ENCODE measurements around the gene TBL3. TPM values are rescaled to one million over a fixed set of nuclear protein-coding genes. Genes with fewer than 3 reads are reported as not detected.

Gene TBL3
- total RNA-seq, 5 donors from 2014 or later (not counting 1 experiment from before 2014, with no cell fraction given), result 21.1 to 45.6 (median 36.9) TPM

- ChIA-PET CTCF (no interaction called here), POLR2A (no interaction called here)
- Histone ChIP-seq H3K4me3 (ENCODE audit: control insufficient read depth in 1 of 2, extremely low read depth in 1 of 2, low read length in 1 of 2) (no peak overlapping the region), H3K4me1 (ENCODE audit: control insufficient read depth in 1 of 2, extremely low read depth in 1 of 2, insufficient read depth in 2 of 2, low read length in 2 of 2) (peaks cover 2 to 47% of the 10 kb centered on the region in 2 experiments), H3K36me3 (ENCODE audit: control insufficient read depth in 2 of 2, extremely low read depth in 1 of 2, insufficient read depth in 1 of 2, low read length in 1 of 2) (no peaks in the 10 kb centered on the region), H3K27me3 (replicated peaks in 1 of 2; ENCODE audit: control insufficient read depth in 2 of 2, extremely low read depth in 1 of 2, insufficient read depth in 2 of 2, low read length in 1 of 2) (peaks cover 0 to 51% of the 10 kb centered on the region in 2 experiments), H3K9me3 (no peaks in the 10 kb centered on the region), H3K27ac (ENCODE audit: low read length) (no peak overlapping the region)
- Mint-ChIP-seq H3K36me3 (no peaks in the 10 kb centered on the region), H3K27ac (peak overlapping the region in 1 of 2 donors; percentile 27), H3K9me3 (no peaks in the 10 kb centered on the region), H3K27me3 (peaks cover 8 to 24% of the 10 kb centered on the region in 2 donors), H3K4me1 (peaks cover 13 to 30% (median 16%) of the 10 kb centered on the region in 3 donors), H3K4me3 (peak overlapping the region; percentile 36 to 72 (median 51))
- no peak for ATAC-seq (replicated peaks in 1 of 4)
- no peak for DNase-seq
- WGBS (ENCODE audit: insufficient coverage), result 97% methylated on average over 10 of the region's 14 CpGs
These were observed 53.4 kb downstream of the TBL3 start for GRCh38 chr16:2025251-2025650.

- DNase-seq (no peak), ATAC-seq (replicated peaks in 1 of 4) (no peak)
- Mint-ChIP-seq H3K27ac (no peak overlapping the region), H3K4me1 (peaks cover 13 to 26% (median 14%) of the 10 kb centered on the region in 3 donors), H3K36me3 (no peaks in the 10 kb centered on the region), H3K9me3 (no peaks in the 10 kb centered on the region), H3K4me3 (peak overlapping the region; percentile 56 to 72 (median 63)), H3K27me3 (peaks cover 8 to 19% of the 10 kb centered on the region in 2 donors)
- Histone ChIP-seq H3K4me1 (ENCODE audit: control insufficient read depth in 1 of 2, extremely low read depth in 1 of 2, insufficient read depth in 2 of 2, low read length in 2 of 2) (peaks cover 2 to 41% of the 10 kb centered on the region in 2 experiments), H3K9me3 (no peaks in the 10 kb centered on the region), H3K36me3 (ENCODE audit: control insufficient read depth in 2 of 2, extremely low read depth in 1 of 2, insufficient read depth in 1 of 2, low read length in 1 of 2) (no peaks in the 10 kb centered on the region), H3K4me3 (ENCODE audit: control insufficient read depth in 1 of 2, extremely low read depth in 1 of 2, low read length in 1 of 2) (peak overlapping the region in 1 of 2 donors; percentile 46), H3K27ac (ENCODE audit: low read length) (no peak overlapping the region), H3K27me3 (replicated peaks in 1 of 2; ENCODE audit: control insufficient read depth in 2 of 2, extremely low read depth in 1 of 2, insufficient read depth in 2 of 2, low read length in 1 of 2) (peaks cover 0 to 44% of the 10 kb centered on the region in 2 experiments)
- POLR2A ChIA-PET, result interaction anchor here in 1 of 2 donors (0.6 kb wide), 1 partner anchor 129 kb away, joined by 3 read pairs; the partner anchor contains the start of gene TRAF7
- CTCF ChIA-PET, result no interaction called here
- WGBS (ENCODE audit: insufficient coverage), result 96% methylated on average over 15 of the region's 16 CpGs
These were observed 54.1 kb downstream of the TBL3 start for GRCh38 chr16:2025878-2026460.

GRCh38 chr16:2026461-2027023 is 54.7 kb downstream of the TBL3 start, which contains the start of gene NHERF2:
TSS of gene NHERF2 (plus strand) at chr16:2026902. CDS start at chr16:2027006, 104 bp downstream.
- no peak within 1 kb of the TSS for H3K27ac ChIP-seq (ENCODE audit: low read length)
- 12% methylated on average over 47 of the region's 59 CpGs for WGBS (ENCODE audit: insufficient coverage)
- H3K27me3 ChIP-seq (replicated peaks in 1 of 2; ENCODE audit: control insufficient read depth in 2 of 2, extremely low read depth in 1 of 2, insufficient read depth in 2 of 2, low read length in 1 of 2), result peaks cover 0 to 44% of the 10 kb centered on the region in 2 experiments
- peak within 1 kb of the TSS; percentile 70 to 75 (median 72) for H3K4me3 Mint-ChIP-seq
- H3K36me3 ChIP-seq (ENCODE audit: control insufficient read depth in 2 of 2, extremely low read depth in 1 of 2, insufficient read depth in 1 of 2, low read length in 1 of 2), result no peaks in the 10 kb centered on the region
- H3K27ac Mint-ChIP-seq, result peak within 1 kb of the TSS in 1 of 2 donors; percentile 22
- H3K4me3 ChIP-seq (ENCODE audit: control insufficient read depth in 1 of 2, extremely low read depth in 1 of 2, low read length in 1 of 2), result peak within 1 kb of the TSS; percentile 23 to 55
- H3K27me3 Mint-ChIP-seq, result peaks cover 7 to 13% of the 10 kb centered on the region in 2 donors
- peaks cover 13 to 26% (median 14%) of the 10 kb centered on the region in 3 donors for H3K4me1 Mint-ChIP-seq
- H3K9me3 Mint-ChIP-seq, result no peaks in the 10 kb centered on the region
- DNase-seq, result peak in 4 of 35 experiments; percentile 29 to 60 (median 35)
- CTCF ChIA-PET, result no interaction called here
- ATAC-seq (replicated peaks in 1 of 4), result peak; percentile 41 to 48 (median 45)
- no peaks in the 10 kb centered on the region for H3K36me3 Mint-ChIP-seq
- POLR2A ChIA-PET, result interaction anchor here in 1 of 2 donors (0.6 kb wide), 2 partner anchors 129 to 489 kb away, joined by 3 to 6 read pairs; partner anchors contain the start of gene TRAF7
- no peaks in the 10 kb centered on the region for H3K9me3 ChIP-seq
- peaks cover 2 to 41% of the 10 kb centered on the region in 2 experiments for H3K4me1 ChIP-seq (ENCODE audit: control insufficient read depth in 1 of 2, extremely low read depth in 1 of 2, insufficient read depth in 2 of 2, low read length in 2 of 2)

GRCh38 chr16:2027024-2028010 is 55.5 kb downstream of the TBL3 start:
- Mint-ChIP-seq H3K27me3 (peaks cover 4 to 10% of the 10 kb centered on the region in 2 donors), H3K27ac (peak overlapping the region in 1 of 2 donors; percentile 22), H3K9me3 (no peaks in the 10 kb centered on the region), H3K36me3 (no peaks in the 10 kb centered on the region), H3K4me1 (peaks cover 13 to 26% (median 14%) of the 10 kb centered on the region in 3 donors), H3K4me3 (peak overlapping the region; percentile 70 to 75 (median 72))
- Histone ChIP-seq H3K9me3 (no peaks in the 10 kb centered on the region), H3K27ac (ENCODE audit: low read length) (no peak overlapping the region), H3K4me1 (ENCODE audit: control insufficient read depth in 1 of 2, extremely low read depth in 1 of 2, insufficient read depth in 2 of 2, low read length in 2 of 2) (peaks cover 2 to 40% of the 10 kb centered on the region in 2 experiments), H3K36me3 (ENCODE audit: control insufficient read depth in 2 of 2, extremely low read depth in 1 of 2, insufficient read depth in 1 of 2, low read length in 1 of 2) (no peaks in the 10 kb centered on the region), H3K27me3 (replicated peaks in 1 of 2; ENCODE audit: control insufficient read depth in 2 of 2, extremely low read depth in 1 of 2, insufficient read depth in 2 of 2, low read length in 1 of 2) (peaks cover 0 to 38% of the 10 kb centered on the region in 2 experiments), H3K4me3 (ENCODE audit: control insufficient read depth in 1 of 2, extremely low read depth in 1 of 2, low read length in 1 of 2) (peak overlapping the region; percentile 23 to 55)
- ChIA-PET CTCF (no interaction called here), POLR2A (interaction anchor here in 1 of 2 donors (0.6 kb wide), 3 partner anchors 128 to 1921 kb away, joined by 3 to 6 read pairs (median 5); partner anchors contain the start of gene TRAF7)
- ATAC-seq (replicated peaks in 1 of 4) (peak; percentile 16 to 44 (median 36)), DNase-seq (peak in 4 of 35 experiments; percentile 27 to 43 (median 28))
- 9% methylated on average over 76 of the region's 76 CpGs for WGBS (ENCODE audit: insufficient coverage)

- Histone ChIP-seq H3K4me1 (ENCODE audit: control insufficient read depth in 1 of 2, extremely low read depth in 1 of 2, insufficient read depth in 2 of 2, low read length in 2 of 2) (peaks cover 2 to 32% of the 10 kb centered on the region in 2 experiments), H3K27ac (ENCODE audit: low read length) (no peak overlapping the region), H3K36me3 (ENCODE audit: control insufficient read depth in 2 of 2, extremely low read depth in 1 of 2, insufficient read depth in 1 of 2, low read length in 1 of 2) (no peaks in the 10 kb centered on the region), H3K27me3 (replicated peaks in 1 of 2; ENCODE audit: control insufficient read depth in 2 of 2, extremely low read depth in 1 of 2, insufficient read depth in 2 of 2, low read length in 1 of 2) (peaks cover 0 to 30% of the 10 kb centered on the region in 2 experiments), H3K4me3 (ENCODE audit: control insufficient read depth in 1 of 2, extremely low read depth in 1 of 2, low read length in 1 of 2) (no peak overlapping the region), H3K9me3 (no peaks in the 10 kb centered on the region)
- 88% methylated on average over 3 of the region's 3 CpGs for WGBS (ENCODE audit: insufficient coverage)
- no peak for DNase-seq
- peak overlapping the region; percentile 49 to 75 (median 72) for H3K4me3 Mint-ChIP-seq
- peaks cover 0 to 2% of the 10 kb centered on the region in 2 donors for H3K27me3 Mint-ChIP-seq
- H3K27ac Mint-ChIP-seq, result no peak overlapping the region
- no peaks in the 10 kb centered on the region for H3K36me3 Mint-ChIP-seq
- H3K9me3 Mint-ChIP-seq, result no peaks in the 10 kb centered on the region
- no peak for ATAC-seq (replicated peaks in 1 of 4)
- POLR2A ChIA-PET, result no interaction called here
- CTCF ChIA-PET, result no interaction called here
- peaks cover 8 to 19% (median 10%) of the 10 kb centered on the region in 3 donors for H3K4me1 Mint-ChIP-seq
These were observed 56.3 kb downstream of the TBL3 start for GRCh38 chr16:2028146-2028545.
